ENCODE measurements around the gene RIMS4. TPM values are rescaled to one million over a fixed set of nuclear protein-coding genes. Genes with fewer than 3 reads are reported as not detected.

RIMS4 gene
- total RNA-seq, 1 experiment from 2014 or later: 16.3 TPM

DNA sequence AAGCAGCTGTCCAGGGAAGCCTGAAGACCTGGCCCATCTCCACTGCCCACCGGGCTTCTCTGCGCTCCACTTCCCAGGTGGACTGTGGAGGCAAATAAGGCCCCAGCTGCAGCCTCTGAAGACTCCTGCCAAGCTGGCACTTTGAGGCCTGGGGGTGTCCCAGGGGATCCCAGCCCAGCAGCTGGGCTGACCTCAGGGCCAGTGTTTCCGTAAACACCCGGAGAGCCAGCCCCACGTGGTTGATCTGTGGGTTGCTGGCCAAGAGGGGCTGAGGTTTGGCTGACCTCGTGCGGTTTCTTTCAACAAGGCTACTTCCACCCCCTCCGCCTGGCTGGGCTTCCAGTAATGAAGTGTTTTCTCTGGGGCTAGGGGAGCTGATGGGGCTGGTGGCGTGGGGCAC, 107.6 kb downstream of the RIMS4 start:
- no peak overlapping the region for H2BK5ac ChIP-seq (ENCODE audit: insufficient read length, low read length)
- no peak overlapping the region for H4K5ac ChIP-seq (ENCODE audit: insufficient read length, low read depth, low read length)
- DNase-seq: no peak
- no peak overlapping the region for H3K18ac ChIP-seq (ENCODE audit: insufficient read length, low read depth, low read length)
- no peak overlapping the region for H2BK12ac ChIP-seq (ENCODE audit: insufficient read length, low read depth, low read length)
- no peak overlapping the region for H2BK15ac ChIP-seq (ENCODE audit: low read depth, low read length)
- H3T11ph ChIP-seq (ENCODE audit: low read length): no peak overlapping the region
- no peak overlapping the region for H3K4me2 ChIP-seq (ENCODE audit: insufficient read depth, insufficient read length, low read length)
- H3K23me2 ChIP-seq (ENCODE audit: insufficient read length, low read depth, low read length, poor library complexity, severe bottlenecking): no peaks in the 10 kb centered on the region
- H2AK5ac ChIP-seq (ENCODE audit: insufficient read length, low read length): no peak overlapping the region
- no peak overlapping the region for H4K8ac ChIP-seq (replicated peaks; ENCODE audit: insufficient read length, low read depth, low read length)
- peaks cover 16 to 30% of the 10 kb centered on the region in 2 experiments for H3K4me1 Mint-ChIP-seq
- no peak overlapping the region for H3K4me3 Mint-ChIP-seq
- no peak overlapping the region for H2BK120ac ChIP-seq (ENCODE audit: low read depth, low read length, poor library complexity, severe bottlenecking)
- H3K4me1 ChIP-seq (ENCODE audit: insufficient read depth, low read length): peaks cover 6% of the 10 kb centered on the region; the same call in 1 of the 2 replicates
- no peaks in the 10 kb centered on the region for H3K9me3 Mint-ChIP-seq
- no peak overlapping the region for H3K27ac ChIP-seq (ENCODE audit: insufficient read length, low read depth, low read length)
- no peaks in the 10 kb centered on the region for H3K9me3 ChIP-seq (ENCODE audit: control insufficient read depth, low read depth, low read length)
- no peak overlapping the region for H2BK20ac ChIP-seq (ENCODE audit: low read depth, low read length, poor library complexity, severe bottlenecking)
- H3K27me3 ChIP-seq (ENCODE audit: insufficient read depth, low read length): no peaks in the 10 kb centered on the region
- H3K56ac ChIP-seq (ENCODE audit: insufficient read length, low read depth, low read length): no peak overlapping the region
- no peaks in the 10 kb centered on the region for H3K79me1 ChIP-seq (ENCODE audit: insufficient read depth, low read depth, low read length, poor library complexity, severe bottlenecking)
- WGBS (ENCODE audit: extremely low coverage, insufficient read length, low lambda C conversion rate): no CpG with 5 or more reads among the region's 9 CpGs
- no peak overlapping the region for H3K9ac ChIP-seq (ENCODE audit: extremely low read depth, insufficient read length, low read length)
- H3K27me3 Mint-ChIP-seq (ENCODE audit: low read depth): peaks cover 5% of the 10 kb centered on the region
- no peak overlapping the region for H3K23ac ChIP-seq (ENCODE audit: insufficient read length, low read depth, low read length)
- no peak overlapping the region for H3K4ac ChIP-seq (ENCODE audit: low read depth, low read length)
- no peak overlapping the region for H2AFZ ChIP-seq (ENCODE audit: low read length)
- H3K14ac ChIP-seq (ENCODE audit: insufficient read depth, low read length): no peak overlapping the region
- H3K79me2 ChIP-seq (ENCODE audit: insufficient read depth, low read length): no peaks in the 10 kb centered on the region
- H3K27ac Mint-ChIP-seq: peak overlapping the region in 1 of 3 experiments; percentile 52; a peak in 1 of 7 replicates
- H4K20me1 ChIP-seq (ENCODE audit: control insufficient read depth, insufficient read depth, insufficient read length): no peaks in the 10 kb centered on the region
- H4K91ac ChIP-seq (ENCODE audit: insufficient read length, low read depth, low read length): no peak overlapping the region
- TF ChIP-seq, protein P1, sequence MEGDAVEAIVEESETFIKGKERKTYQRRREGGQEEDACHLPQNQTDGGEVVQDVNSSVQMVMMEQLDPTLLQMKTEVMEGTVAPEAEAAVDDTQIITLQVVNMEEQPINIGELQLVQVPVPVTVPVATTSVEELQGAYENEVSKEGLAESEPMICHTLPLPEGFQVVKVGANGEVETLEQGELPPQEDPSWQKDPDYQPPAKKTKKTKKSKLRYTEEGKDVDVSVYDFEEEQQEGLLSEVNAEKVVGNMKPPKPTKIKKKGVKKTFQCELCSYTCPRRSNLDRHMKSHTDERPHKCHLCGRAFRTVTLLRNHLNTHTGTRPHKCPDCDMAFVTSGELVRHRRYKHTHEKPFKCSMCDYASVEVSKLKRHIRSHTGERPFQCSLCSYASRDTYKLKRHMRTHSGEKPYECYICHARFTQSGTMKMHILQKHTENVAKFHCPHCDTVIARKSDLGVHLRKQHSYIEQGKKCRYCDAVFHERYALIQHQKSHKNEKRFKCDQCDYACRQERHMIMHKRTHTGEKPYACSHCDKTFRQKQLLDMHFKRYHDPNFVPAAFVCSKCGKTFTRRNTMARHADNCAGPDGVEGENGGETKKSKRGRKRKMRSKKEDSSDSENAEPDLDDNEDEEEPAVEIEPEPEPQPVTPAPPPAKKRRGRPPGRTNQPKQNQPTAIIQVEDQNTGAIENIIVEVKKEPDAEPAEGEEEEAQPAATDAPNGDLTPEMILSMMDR (conservative IDR thresholded peaks at IDR 0.05): no peak
- no peaks in the 10 kb centered on the region; a peak in 1 of 7 replicates for H3K36me3 Mint-ChIP-seq (ENCODE audit: insufficient read depth in 1 of 3, low read depth in 3 of 3)

Measured in H9 (cell line).